Measurements from ENCODE around the gene ZNF135.

ZNF135 gene

GRCh38 chr19:58079792-58080191, 20.7 kb downstream of the ZNF135 start:
- H3K4me3 ChIP-seq (replicated peaks; ENCODE audit: low read depth, low read length): no peak overlapping the region
- no peak for DNase-seq (ENCODE audit: extremely low read depth, low read depth)
- TF ChIP-seq, protein P1, sequence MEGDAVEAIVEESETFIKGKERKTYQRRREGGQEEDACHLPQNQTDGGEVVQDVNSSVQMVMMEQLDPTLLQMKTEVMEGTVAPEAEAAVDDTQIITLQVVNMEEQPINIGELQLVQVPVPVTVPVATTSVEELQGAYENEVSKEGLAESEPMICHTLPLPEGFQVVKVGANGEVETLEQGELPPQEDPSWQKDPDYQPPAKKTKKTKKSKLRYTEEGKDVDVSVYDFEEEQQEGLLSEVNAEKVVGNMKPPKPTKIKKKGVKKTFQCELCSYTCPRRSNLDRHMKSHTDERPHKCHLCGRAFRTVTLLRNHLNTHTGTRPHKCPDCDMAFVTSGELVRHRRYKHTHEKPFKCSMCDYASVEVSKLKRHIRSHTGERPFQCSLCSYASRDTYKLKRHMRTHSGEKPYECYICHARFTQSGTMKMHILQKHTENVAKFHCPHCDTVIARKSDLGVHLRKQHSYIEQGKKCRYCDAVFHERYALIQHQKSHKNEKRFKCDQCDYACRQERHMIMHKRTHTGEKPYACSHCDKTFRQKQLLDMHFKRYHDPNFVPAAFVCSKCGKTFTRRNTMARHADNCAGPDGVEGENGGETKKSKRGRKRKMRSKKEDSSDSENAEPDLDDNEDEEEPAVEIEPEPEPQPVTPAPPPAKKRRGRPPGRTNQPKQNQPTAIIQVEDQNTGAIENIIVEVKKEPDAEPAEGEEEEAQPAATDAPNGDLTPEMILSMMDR (IDR thresholded peaks at IDR 0.05; ENCODE audit: low read depth, low read length, missing control alignments): no peak

DNA sequence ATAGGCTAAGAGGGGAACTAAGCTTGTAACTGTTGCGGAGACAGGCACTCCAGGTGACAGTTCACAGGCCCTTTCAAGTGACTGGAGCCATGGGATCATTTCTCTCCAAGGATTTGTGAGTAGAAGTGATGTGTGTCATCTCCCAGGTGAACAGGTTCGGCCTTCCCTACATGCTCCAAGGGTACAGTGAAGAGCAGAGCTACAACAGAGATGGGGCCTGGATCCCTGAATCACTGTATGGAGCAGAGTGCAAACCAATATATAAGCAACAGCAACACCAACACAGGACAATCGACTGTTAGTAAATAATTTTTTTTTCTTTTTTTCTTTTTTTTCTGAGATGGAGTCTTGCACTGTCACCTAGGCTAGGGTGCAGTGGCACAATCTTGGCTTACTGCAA, 23.9 kb downstream of the ZNF135 start:
- no peak overlapping the region for H3K4me3 ChIP-seq (replicated peaks; ENCODE audit: low read depth, low read length)
- TF ChIP-seq, protein P1 (IDR thresholded peaks at IDR 0.05; ENCODE audit: low read depth, low read length, missing control alignments): no peak
- no peak for DNase-seq (ENCODE audit: extremely low read depth, low read depth)

DNA sequence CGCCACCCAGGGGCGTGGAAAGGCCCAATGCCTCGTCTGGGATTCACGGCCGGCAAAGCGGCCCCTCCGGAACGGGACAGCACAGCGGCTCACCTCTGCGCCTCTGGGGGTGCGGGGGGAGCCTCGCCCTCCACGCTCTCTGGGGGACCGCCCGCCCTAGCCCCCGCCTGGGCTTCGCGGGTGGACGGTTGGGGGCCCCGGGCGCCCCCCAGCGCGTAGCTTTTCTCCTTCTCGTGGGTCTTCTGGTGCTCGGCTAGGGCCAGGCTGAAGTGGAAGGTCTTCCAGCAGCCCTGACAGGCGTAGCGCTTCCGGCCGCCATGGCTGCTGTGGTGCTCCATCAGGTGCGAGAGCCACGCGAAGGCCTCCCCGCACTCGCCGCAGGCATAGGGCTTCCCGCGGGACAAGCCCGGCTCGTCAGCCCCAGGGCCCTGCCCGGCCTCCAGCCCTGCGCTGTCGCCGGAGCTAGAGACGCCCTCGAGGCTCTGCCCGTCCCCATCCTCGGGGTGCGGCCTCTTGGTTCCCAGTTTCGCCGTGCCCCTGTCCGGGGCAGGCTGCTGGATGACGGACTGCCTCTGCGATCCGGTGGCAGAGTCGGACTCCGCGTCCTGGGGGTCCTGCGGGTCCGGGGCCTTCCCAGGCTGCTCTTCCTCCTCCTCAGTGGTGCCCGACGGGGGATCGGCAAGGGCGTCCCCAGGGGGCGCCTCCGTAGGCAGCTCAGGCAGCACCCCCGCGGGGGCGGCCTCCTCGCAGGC, 25.7 kb downstream of the ZNF135 start:
- H3K4me3 ChIP-seq (replicated peaks; ENCODE audit: low read depth, low read length): no peak overlapping the region

GRCh38 chr19:58085348-58085875, 26.3 kb downstream of the ZNF135 start:
- DNase-seq (ENCODE audit: extremely low read depth, low read depth): no peak
- no peak overlapping the region for H3K4me3 ChIP-seq (replicated peaks; ENCODE audit: low read depth, low read length)
- TF ChIP-seq, protein P1 (IDR thresholded peaks at IDR 0.05; ENCODE audit: low read depth, low read length, missing control alignments): no peak

More for the DNA sequence above, 25.7 kb downstream of the ZNF135 start:
- no peak for DNase-seq (ENCODE audit: extremely low read depth, low read depth)
- TF ChIP-seq, protein P1 (IDR thresholded peaks at IDR 0.05; ENCODE audit: low read depth, low read length, missing control alignments): no peak

DNA sequence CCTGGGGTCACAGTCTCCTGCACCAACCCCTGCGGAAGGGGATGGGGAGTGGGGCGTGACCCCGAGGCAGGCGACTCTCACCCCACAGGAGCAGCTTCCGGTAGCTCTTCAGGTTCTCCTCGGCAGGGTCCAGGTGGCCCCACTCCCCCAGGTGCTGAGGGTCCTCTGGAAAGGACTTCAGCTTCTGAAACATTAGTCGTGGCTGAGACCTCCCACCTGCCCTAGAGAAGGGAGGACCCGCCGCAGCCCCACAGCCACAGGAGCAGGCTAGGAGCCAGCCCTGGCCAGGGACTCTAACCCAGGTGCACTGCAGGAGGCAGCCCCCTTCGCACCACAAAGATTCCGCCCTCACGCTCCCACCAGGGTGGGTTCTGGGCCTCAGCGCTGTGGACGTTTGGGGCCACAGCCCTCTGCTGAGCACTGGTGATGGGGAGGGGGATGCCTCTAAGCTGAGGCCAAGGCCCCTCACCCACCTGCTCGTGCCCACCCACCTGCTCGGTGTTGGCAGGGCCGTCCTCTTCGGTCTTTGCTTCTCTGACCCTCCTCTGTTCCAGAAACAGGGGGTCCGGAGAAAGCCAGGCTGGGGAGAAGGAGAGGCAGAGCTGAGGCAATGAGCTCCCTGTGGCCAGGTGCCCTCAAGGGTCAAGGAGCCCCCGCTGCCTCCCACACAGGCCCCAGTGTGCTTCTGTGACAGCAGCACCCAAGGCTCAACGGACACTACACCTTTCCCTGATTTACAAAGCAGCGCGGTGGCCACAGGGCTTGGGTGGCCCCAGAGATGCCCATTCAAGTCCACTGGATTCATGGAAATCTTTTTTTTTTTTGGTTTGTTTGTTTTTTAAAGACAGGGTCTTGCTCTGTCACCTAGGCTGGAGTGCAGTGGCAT, 28.0 kb downstream of the ZNF135 start:
- H3K4me3 ChIP-seq (replicated peaks; ENCODE audit: low read depth, low read length): no peak overlapping the region
- TF ChIP-seq, protein P1 (IDR thresholded peaks at IDR 0.05; ENCODE audit: low read depth, low read length, missing control alignments): no peak
- no peak for DNase-seq (ENCODE audit: extremely low read depth, low read depth)

GRCh38 chr19:58088521-58089052, 29.5 kb downstream of the ZNF135 start:
- DNase-seq (ENCODE audit: extremely low read depth, low read depth): no peak
- TF ChIP-seq, protein P1 (IDR thresholded peaks at IDR 0.05; ENCODE audit: low read depth, low read length, missing control alignments): no peak

More at GRCh38 chr19:58088521-58089052, 29.5 kb downstream of the ZNF135 start:
- no peak overlapping the region for H3K4me3 ChIP-seq (replicated peaks; ENCODE audit: low read depth, low read length)

All from HFF-Myc (cell line).